Transverse colon (tissue), 4 donors: ENCODE measurements around the gene RPTOR.

Source experiments
- CTCF ChIP-seq, 5 experiments: fragments of 200-600 bp in 3 of 5; fragments of 450-650 bp in 2 of 5; sonication (generic) in 3 of 5; IDR thresholded peaks; 1 replicate in 2 of 5; 2 replicates in 3 of 5; pipeline ENCODE4 v1.5.1; 2016 to 2017; ENCODE audit warnings: antibody characterized with exemption in 5 of 5, inconsistent platforms in 3 of 5, mild to moderate bottlenecking in 2 of 5, moderate library complexity in 1 of 5
- EP300 ChIP-seq: sonication (generic); formaldehyde crosslinking; IDR thresholded peaks from one replicate; pipeline ENCODE4 v1.6.1; 2017; ENCODE audit warnings: antibody characterized with exemption, low read depth
- POLR2A ChIP-seq: fragments of 450-650 bp; IDR thresholded peaks from one replicate; pipeline ENCODE4 v1.6.1; 2016; ENCODE audit warnings: antibody characterized with exemption, mild to moderate bottlenecking, moderate library complexity
- POLR2AphosphoS5 ChIP-seq, 3 donors: sonication (generic); formaldehyde crosslinking; IDR thresholded peaks; one replicate each; pipeline ENCODE4 v1.6.1; 2016; ENCODE audit warnings: antibody characterized with exemption in 3 of 3

GRCh38 chr17:80877729-80878303 is 333.2 kb downstream of the RPTOR start:
- no peak for TF ChIP-seq POLR2AphosphoS5 (IDR thresholded peaks at IDR 0.05)
- no peak for TF ChIP-seq CTCF (IDR thresholded peaks at IDR 0.05)
- no peak for TF ChIP-seq EP300
- TF ChIP-seq POLR2A: no peak
